HL-60 (cell line): ENCODE measurements around the gene JUN.
A peak's percentile ranks its signal among the peaks of the same experiment; 100 is the strongest.

Source experiments
- DNase-seq, 2 experiments: peaks; one replicate each; pipeline ENCODE4 v3.0.0-alpha.2; 2010 to 2020; ENCODE audit warnings: low read depth in 1 of 2, low spot score in 1 of 2
- H3K27ac ChIP-seq: fragments of 250-450 bp; sonication (Bioruptor Pico); replicated peaks from 2 replicates; pipeline ENCODE4 v1.5.1; 2020; ENCODE audit warnings: mild to moderate bottlenecking, moderate library complexity
- H3K27me3 ChIP-seq: fragments of 250-450 bp; sonication (Bioruptor Pico); 2 replicates; pipeline ENCODE4 v1.5.1; 2021; ENCODE audit warnings: mild to moderate bottlenecking, moderate library complexity; ENCODE audit not compliant: insufficient read depth, poor library complexity, severe bottlenecking
- H3K4me3 ChIP-seq: replicated peaks from 2 replicates; pipeline ENCODE4 v1.5.1; 2011; ENCODE audit warnings: mild to moderate bottlenecking, control low read depth, low read length; ENCODE audit not compliant: insufficient read depth
- GABPA ChIP-seq: IDR thresholded peaks from 2 replicates; pipeline ENCODE4 v1.6.1; 2012; ENCODE audit warnings: low read depth
- POLR2AphosphoS5 ChIP-seq: IDR thresholded peaks from 2 replicates; pipeline ENCODE4 v1.6.1; 2012; ENCODE audit warnings: low read depth
- SPI1 ChIP-seq: IDR thresholded peaks from 2 replicates; pipeline ENCODE4 v1.6.1; 2012; ENCODE audit warnings: low read depth, mild to moderate bottlenecking, borderline replicate concordance
- TF ChIP-seq, protein P1 (sequence below): IDR thresholded peaks from one replicate; pipeline ENCODE4 v1.5.1; 2011; ENCODE audit warnings: low read length, control low read depth, inconsistent platforms; ENCODE audit not compliant: insufficient read depth
- TF ChIP-seq, protein P2 (sequence below): IDR thresholded peaks from 2 replicates; pipeline ENCODE4 v1.6.1; 2012; ENCODE audit warnings: low read depth; ENCODE audit not compliant: insufficient replicate concordance

JUN gene

DNA sequence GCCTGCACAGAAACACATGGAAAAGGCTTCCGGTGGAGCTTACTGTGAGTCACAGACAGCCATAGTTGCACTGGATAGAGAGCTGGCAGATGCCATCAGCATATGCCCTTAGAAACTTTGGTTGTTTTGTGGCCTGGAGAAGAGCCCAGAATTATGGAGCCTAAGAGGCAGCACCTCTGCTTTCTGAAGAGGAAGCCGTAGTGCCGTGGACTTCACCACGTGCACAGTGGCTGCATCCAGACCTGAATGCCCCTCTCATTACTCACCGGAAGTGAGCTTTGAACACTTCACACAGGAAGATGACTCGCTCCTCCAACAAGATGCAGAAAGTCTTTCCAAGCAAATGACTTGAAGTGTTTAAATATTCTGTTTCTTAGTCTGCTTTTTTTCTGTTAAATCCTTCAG, 28.4 kb downstream of the JUN start:
- Histone ChIP-seq H3K27me3 (no peaks in the 10 kb centered on the region), H3K4me3 (no peak overlapping the region), H3K27ac (no peak overlapping the region; the same call in 1 of the 2 replicates)
- peak; percentile 58 to 73 for DNase-seq
- TF ChIP-seq, protein P1, sequence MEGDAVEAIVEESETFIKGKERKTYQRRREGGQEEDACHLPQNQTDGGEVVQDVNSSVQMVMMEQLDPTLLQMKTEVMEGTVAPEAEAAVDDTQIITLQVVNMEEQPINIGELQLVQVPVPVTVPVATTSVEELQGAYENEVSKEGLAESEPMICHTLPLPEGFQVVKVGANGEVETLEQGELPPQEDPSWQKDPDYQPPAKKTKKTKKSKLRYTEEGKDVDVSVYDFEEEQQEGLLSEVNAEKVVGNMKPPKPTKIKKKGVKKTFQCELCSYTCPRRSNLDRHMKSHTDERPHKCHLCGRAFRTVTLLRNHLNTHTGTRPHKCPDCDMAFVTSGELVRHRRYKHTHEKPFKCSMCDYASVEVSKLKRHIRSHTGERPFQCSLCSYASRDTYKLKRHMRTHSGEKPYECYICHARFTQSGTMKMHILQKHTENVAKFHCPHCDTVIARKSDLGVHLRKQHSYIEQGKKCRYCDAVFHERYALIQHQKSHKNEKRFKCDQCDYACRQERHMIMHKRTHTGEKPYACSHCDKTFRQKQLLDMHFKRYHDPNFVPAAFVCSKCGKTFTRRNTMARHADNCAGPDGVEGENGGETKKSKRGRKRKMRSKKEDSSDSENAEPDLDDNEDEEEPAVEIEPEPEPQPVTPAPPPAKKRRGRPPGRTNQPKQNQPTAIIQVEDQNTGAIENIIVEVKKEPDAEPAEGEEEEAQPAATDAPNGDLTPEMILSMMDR: no peak
- peak; percentile 59; the same call in 1 of the 2 replicates for TF ChIP-seq GABPA
- TF ChIP-seq, protein P2, sequence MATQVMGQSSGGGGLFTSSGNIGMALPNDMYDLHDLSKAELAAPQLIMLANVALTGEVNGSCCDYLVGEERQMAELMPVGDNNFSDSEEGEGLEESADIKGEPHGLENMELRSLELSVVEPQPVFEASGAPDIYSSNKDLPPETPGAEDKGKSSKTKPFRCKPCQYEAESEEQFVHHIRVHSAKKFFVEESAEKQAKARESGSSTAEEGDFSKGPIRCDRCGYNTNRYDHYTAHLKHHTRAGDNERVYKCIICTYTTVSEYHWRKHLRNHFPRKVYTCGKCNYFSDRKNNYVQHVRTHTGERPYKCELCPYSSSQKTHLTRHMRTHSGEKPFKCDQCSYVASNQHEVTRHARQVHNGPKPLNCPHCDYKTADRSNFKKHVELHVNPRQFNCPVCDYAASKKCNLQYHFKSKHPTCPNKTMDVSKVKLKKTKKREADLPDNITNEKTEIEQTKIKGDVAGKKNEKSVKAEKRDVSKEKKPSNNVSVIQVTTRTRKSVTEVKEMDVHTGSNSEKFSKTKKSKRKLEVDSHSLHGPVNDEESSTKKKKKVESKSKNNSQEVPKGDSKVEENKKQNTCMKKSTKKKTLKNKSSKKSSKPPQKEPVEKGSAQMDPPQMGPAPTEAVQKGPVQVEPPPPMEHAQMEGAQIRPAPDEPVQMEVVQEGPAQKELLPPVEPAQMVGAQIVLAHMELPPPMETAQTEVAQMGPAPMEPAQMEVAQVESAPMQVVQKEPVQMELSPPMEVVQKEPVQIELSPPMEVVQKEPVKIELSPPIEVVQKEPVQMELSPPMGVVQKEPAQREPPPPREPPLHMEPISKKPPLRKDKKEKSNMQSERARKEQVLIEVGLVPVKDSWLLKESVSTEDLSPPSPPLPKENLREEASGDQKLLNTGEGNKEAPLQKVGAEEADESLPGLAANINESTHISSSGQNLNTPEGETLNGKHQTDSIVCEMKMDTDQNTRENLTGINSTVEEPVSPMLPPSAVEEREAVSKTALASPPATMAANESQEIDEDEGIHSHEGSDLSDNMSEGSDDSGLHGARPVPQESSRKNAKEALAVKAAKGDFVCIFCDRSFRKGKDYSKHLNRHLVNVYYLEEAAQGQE: no peak
- peak; percentile 51; the same call in 1 of the 2 replicates for TF ChIP-seq POLR2AphosphoS5

DNA sequence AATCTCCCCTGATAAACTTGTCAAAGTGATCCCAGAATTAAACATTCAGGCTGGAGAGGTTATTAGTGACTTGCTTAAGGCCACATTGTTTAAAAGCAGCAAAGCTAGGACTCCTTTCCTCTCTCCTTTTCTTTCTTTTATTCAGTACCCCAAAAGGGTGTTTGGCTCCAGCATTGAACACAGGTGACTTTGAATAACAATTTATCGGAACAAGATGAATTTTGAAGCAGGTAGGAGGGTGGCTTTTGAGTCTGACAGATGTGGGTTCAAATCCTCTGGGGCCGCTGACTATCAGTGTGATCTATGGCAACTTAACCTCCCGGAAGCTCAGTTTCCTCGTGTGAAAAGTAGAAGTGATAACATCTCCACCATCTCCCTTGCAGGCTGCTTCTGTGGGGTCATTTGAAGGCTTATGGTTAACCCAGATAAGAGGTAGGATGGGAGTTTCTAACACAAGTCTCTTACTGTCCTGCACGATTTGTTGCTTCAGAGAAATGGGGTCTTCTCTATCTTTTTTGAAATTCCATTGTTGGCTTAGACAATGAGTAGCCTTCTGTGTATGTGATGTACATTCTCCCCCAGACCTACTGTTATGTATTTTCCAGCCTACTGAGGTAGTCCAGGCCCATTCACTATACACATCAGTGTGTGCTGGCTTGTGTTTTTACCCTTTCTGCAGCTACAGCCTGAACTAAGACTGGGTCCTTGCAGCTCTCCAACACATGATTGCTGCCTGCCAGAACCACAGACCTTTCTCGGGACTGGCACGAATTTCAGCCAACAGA, 29.0 kb downstream of the JUN start:
- no peak for TF ChIP-seq GABPA
- no peak for TF ChIP-seq SPI1
- TF ChIP-seq, protein P2: no peak
- TF ChIP-seq, protein P1: no peak
- no peak for TF ChIP-seq POLR2AphosphoS5
- no peak overlapping the region for H3K4me3 ChIP-seq
- H3K27me3 ChIP-seq: no peaks in the 10 kb centered on the region
- H3K27ac ChIP-seq: no peak overlapping the region; the same call in 1 of the 2 replicates
- no peak for DNase-seq

DNA sequence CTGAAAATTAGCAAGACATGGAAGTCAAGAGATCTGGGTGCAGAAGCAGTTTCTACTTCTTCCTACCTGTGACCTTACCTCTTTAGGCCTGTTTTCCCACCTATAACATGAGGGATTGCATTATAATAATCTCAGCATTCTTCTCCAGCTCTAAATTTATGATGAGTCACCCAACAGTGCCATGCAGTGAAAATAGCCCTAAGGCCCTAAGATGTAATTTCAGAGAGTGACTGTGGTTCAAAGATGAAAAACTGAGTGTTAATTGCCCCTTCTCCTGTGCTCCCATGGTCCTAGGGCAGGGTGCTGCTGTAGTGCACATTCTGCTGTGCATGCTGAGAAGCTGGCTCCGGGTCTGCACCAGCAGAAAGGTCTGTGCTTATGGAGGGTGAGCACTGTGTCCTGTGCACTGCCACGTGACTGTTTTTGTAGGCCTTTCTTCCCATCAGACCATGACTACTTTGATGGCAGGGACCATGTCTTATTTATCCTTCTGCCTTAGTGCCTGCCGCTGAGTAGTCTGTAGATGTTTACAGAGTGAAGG, 29.7 kb downstream of the JUN start:
- no peak for TF ChIP-seq POLR2AphosphoS5
- TF ChIP-seq, protein P2: no peak
- TF ChIP-seq, protein P1: no peak
- no peak for TF ChIP-seq SPI1
- TF ChIP-seq GABPA: no peak
- Histone ChIP-seq H3K4me3 (no peak overlapping the region), H3K27ac (no peak overlapping the region), H3K27me3 (no peaks in the 10 kb centered on the region)
- no peak for DNase-seq
